NCI-H345 treated with DMSO at 0.1 percent for 48 hours (cell line): ENCODE measurements around the gene DNAH3.
"Not testable (repeated sequence)": the region's sequence is repeated elsewhere in the genome, so short reads cannot be mapped to it uniquely, and the experiment has no call there.

Experiments
- DNase-seq: peaks from one replicate; lab custom pipeline; 2025; ENCODE audit not compliant: unreplicated experiment; lab: John Stamatoyannopoulos, UW

Gene DNAH3

GRCh38 chr16:21150375-21151001 lies at the start of gene DNAH3:
Gene DNAH3, minus strand, starts transcription at chr16:21150846. Its CDS starts 527 bp downstream, at chr16:21150319.
- DNase-seq, result peak; percentile 95

DNA sequence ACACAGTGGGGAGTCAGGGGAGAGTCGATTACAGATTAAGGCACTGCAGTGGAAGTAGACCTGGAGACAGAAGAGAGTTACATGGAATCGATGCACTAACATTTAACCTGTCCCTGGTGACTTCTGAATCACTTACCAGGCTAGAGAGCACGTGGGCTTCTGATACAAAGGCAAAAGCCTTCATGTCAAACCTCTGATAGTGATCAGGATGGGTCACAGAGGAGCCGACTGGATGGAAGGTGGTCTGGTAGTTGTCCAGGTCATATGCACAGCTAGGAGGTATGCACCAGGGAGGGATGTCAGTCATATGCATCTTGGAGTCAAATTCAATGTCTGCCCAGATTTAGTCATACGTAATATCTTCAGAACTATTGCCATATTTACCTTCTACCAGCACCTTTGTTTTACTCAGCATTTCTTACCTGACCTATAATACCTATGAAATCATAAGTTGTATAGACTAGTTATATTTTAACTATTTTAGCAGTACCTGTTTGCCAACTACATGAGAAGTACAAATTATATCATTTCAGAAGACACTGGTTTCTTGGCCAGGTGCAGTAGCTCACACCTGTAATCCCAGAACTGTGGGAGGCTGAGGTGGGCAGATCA lies 49.1 kb upstream of the DNAH3 start:
- DNase-seq, result no peak

GRCh38 chr16:21197621-21198020 lies 47.0 kb upstream of the DNAH3 start:
- no peak for DNase-seq

- no peak for DNase-seq
Observed at GRCh38 chr16:21197112-21197511, 46.5 kb upstream of the DNAH3 start.

- DNase-seq, result not testable (repeated sequence)
Observed at GRCh38 chr16:21195330-21195729, 44.7 kb upstream of the DNAH3 start.

DNA sequence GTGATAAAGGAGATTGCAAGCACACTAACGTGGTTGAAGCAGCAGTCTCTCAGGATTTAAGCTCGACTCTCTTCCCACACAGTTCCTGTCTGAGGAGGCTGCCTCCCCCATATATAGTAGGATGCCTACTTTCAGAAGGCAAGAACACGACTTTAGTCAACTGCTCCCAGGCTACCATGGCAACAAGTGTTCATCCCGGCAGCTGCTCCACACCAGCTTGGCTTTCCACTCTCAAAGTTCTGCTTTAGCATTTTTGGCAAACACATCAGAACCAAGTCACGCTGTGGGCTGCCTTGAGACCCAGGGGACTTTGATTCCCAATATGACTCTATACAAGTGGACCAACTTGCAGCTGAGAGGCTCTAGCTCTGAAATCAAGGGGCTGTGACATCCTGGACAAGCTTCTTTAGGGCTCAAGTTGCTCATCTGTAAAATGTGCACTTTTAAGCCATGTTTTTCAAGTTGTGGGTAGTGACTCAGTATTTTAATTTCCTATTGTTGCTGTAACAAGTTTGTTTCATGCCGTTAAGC lies 44.2 kb upstream of the DNAH3 start:
- DNase-seq, result no peak

- DNase-seq, result no peak
Observed at GRCh38 chr16:21192991-21193390, 42.3 kb upstream of the DNAH3 start.

- DNase-seq, result no peak
Observed at GRCh38 chr16:21190599-21190998, 40.0 kb upstream of the DNAH3 start.

DNA sequence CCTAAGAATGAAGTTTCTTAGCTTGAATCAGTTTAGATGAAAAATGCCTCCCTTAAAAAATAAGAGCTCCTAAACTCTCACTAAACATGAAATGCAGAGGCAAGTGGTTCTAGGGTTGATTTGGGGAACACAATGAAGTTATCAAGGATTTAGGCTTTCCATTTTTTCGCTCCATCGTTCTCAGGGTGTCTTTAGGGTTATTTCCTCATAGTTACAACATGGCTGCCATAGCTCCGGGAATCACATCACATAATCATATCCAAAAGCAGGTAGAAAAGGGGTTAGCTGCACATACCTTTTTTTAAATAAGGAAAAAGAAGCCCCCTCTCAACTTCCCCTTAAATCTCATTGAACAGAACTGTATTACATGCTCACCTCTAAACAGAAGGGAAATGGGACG lies 39.4 kb upstream of the DNAH3 start:
- no peak for DNase-seq

DNA sequence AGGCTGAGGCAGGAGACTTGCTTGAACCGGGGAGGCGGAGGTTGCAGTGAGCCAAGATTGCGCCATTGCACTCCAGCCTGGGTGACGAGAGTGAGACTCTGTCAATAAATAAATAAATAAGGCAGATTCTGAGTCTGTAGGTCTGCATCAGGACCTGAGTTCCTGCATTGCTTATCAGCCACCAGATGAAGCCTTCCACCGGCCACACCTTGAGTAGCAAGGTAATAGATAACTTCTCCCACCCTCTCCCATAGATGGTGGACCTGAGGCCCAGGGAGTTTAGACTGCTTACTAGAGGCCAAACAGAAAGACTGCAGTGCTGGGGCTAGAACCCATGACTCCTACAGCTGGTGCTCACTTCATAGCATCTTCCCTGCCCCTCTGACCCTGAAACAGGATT lies 38.7 kb upstream of the DNAH3 start:
- no peak for DNase-seq

DNA sequence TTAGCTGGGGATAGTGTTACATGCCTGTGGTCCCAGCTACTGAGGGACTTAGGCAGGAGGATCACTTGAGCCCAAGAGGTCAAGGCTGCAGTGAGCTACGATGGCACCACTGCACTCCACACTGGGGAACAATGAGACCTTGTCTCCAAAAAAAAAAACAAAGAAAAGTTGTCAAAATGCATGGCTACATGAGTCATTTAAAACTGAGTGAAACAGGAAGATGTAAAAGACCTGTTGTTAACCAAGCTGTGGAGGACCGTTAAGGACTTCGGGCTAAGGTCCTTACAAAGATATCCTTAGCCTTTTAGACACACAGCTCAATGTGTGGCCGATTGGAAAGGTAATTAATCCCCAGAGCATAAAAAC lies 35.7 kb upstream of the DNAH3 start:
- no peak for DNase-seq

- DNase-seq, result no peak
Observed at GRCh38 chr16:21185659-21186325, 35.1 kb upstream of the DNAH3 start.

DNA sequence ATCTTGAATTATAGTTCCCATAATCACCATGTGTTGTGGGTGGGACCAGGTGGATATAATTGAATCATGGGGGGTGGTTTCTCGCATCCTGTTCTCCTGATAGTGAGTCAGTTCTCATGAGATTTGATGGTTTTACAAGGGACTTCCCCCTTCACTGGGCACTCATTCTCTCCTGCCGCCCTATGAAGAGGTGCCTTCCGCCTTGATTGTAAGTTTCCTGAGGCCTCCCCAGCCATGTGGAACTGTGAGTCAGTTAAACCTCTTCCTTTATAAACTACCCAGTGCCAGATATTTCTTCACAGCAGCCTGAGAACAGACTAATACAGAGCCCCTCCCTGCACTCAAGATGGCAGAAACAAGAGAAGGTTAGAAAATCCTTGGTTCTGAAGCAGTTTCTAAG lies 34.2 kb upstream of the DNAH3 start:
- DNase-seq, result no peak

- DNase-seq, result no peak
Observed at GRCh38 chr16:21183995-21184394, 33.3 kb upstream of the DNAH3 start.

GRCh38 chr16:21179983-21180365 lies 29.3 kb upstream of the DNAH3 start:
- no peak for DNase-seq

DNA sequence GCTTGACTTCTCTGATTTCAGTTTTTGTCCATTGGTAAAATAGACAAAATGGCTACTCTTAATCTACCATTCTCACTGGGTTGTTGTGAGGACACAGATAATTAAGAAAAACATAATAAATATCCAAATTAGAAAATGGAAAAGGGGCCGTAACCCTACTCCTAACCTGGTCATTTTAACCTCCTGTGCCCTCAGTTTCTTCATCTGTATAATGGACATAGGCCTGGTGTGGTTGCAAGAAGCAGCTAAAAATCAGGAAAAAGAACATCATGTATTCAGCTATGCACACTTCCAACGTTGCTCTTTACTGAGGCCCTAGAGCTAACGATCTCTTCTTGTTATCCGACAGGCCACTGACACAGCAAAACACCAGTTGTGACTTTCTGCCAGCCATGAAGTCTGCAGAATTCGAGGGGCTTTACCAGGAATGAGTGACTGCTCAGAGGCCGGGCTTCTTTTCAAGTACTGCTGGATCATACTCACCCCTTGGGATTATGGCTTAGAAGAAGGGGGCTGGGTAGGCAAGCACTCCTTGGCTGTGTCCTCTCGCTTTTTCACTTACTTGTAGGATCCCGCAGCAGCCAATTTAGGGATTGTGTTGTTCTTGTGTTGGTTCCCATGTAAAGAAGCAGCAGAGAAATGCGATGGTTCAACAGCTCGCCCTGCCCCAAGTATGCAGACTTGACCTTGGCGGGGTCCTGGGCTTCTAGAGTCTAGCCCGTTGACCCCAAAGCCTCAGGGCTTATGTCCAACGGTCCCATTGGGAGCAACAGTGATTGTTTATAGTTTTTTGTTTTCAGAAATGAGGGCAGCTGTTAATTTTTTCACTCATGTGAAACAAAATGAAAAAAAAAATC lies 28.7 kb upstream of the DNAH3 start:
- DNase-seq, result no peak

DNA sequence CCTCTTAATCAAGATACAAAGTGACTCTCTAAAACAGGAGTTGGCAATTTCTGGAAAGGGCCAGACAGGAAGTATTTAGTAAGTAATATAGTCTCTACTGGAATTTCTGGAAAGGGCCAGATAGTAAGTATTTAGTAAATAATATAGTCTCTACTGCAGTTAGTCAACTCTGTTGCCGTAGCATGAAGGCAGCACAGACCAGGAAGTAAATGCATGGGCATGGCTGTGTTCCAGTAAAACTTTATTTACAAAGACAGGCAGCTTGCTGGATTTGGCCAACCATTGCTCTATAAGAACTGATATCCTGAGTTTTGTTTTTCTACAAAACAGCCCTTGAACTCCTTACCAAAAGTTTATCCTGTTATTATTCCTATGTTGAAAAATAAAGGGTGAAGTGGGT lies 24.8 kb upstream of the DNAH3 start:
- DNase-seq, result no peak

DNA sequence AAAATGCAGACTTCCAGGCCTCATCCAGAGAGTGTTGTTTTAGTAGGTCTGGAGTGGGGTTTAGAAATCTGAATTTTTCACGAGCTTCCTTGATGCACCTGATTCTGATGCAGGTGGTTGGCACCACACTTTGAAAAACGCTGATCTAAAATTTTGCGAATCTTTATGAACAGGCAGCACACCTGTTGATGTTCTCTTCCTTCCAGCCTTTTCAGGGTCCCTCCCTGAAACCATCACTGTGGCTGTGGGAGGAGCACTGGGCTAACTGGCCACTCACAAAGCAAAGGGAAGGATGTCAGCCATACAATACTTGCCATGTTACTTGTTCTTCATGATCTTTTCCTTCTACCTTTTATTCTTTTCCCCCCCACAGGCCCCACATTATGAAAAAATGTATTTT lies 22.0 kb upstream of the DNAH3 start:
- DNase-seq, result no peak

GRCh38 chr16:21170116-21170515 lies 19.5 kb upstream of the DNAH3 start:
- DNase-seq, result not testable (repeated sequence)

GRCh38 chr16:21169249-21169981 lies 18.8 kb upstream of the DNAH3 start:
- DNase-seq, result no peak
